ENCODE results near the gene TM4SF1.
"Not testable (repeated sequence)": the region's sequence is repeated elsewhere in the genome, so short reads cannot be mapped to it uniquely, and the experiment has no call there.

TM4SF1 gene

DNA sequence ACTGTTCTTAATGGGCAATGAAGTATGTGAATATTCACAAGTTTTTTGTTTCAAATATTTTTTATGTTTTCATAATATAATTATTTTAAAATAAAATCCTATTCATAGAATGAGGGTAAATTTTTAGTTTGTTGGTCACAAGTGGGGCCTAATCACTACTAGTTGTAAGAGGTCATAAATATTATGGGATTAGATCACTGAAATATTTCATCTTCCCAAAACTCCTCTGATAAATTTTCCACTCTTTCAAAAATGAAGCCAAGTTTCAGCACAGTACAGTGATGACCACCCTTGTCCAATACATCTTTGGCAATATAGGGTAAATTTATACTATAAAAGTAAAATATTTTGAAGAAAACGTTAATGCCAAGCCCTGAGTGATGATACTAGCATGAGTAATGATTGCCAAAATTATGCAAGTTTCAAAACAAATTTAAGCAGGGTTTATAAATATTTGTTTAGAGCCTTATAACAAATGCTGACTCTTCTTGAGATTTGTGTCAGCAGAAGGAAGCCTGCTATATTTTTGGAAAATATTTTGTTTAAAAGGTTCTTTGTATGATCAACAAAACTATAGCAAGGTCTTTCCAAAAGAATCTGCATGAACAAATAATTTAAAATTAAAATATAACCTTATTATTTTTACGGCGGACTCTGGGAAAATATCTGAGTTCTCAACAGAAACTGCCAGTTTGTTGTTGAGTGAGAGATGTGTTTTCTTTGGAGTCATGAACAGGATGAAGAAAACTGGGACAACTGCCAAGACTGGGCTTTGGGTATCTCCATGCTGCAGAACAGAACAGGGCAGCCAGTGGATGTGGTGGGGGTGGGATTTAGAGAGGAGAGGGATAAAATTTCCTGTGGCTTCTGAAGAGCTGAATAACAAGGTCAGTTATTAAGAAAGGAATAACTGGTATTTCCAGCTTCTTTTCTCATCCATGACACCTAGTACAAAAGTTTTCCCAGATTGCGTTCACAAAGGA lies 17.9 kb upstream of the TM4SF1 start:
- in situ Hi-C loops (cut with HindIII; ENCODE audit: low sequenced_read_pairs) = no loop called here

DNA sequence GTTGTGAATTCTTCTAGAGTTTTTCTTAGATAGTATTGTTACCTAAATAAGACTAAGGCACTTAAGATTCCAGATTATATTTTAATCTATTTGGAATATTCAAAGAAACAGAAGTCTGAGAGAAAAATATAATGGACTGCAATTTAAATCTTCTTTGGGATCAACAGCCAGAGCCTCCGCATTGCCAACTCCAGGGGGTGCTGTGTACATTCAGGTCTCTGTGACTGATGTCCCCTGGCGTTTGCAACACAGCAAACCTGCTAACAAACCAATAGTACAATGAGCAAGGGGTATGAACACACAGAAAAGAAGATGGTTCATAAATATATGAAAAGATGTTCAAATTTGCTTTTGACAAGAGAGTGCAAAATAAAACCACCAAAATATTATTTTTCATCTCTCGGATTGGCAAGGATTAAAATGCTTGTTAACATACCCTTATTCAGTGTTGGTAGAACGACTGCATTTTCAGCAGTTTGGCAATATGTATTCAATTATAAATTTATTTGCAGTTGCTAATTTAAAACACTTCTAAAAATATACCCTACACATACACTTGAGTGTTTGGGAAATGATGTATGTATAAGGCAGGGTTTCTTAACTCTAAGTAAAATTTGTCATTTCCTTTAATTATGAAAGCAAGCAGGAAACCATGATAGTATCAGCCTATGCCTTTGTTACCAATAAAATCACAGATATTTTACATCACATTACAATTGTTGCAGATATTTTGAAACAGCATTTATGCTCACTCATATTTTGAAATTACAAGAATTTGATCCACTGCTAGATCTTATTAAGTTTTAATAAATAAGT lies 16.1 kb upstream of the TM4SF1 start:
- in situ Hi-C loops (cut with HindIII; ENCODE audit: low sequenced_read_pairs) = no loop called here

DNA sequence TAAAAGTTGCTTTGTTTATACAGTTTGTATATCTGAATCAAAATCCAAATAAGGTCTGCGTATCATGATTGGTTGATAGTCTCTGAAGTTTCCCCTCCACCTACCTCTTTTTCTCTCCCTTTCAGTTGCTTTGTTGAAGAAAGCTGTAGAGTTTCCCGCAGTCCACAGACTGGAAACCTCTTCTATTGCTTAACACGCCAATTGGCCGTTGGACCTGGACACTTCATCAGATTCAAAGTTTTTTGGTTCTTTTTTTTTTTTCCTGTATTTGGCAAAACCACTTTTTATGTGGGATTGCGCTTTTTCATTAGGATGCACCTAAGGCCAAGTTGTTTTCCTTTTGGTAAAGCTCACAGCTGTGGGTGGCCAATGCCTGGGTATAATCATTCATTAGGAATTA lies 14.5 kb upstream of the TM4SF1 start:
- in situ Hi-C loops (cut with HindIII; ENCODE audit: low sequenced_read_pairs) = no loop called here

DNA sequence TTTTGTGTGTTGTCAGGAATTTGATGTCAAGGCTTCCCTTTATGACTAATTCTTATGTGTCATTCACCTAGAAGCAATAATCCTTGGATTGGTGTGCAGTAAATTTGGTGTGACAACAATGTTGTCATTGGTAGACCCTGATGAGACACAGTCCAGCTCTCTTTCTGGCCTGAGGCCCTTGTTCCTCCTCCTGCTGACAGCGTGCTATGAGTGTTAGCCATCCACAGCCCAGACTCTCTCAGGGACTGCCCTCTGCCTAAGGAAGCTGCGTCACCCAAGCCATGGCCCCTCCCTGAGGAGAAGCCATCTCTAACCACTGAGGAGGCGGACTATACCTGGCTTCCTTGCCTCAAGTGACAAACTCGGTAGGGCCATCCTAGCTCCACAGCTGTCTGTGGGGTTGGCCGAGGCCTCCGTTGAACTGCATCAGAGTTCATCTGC lies 13.3 kb upstream of the TM4SF1 start:
- in situ Hi-C loops (cut with HindIII; ENCODE audit: low sequenced_read_pairs) = no loop called here

DNA sequence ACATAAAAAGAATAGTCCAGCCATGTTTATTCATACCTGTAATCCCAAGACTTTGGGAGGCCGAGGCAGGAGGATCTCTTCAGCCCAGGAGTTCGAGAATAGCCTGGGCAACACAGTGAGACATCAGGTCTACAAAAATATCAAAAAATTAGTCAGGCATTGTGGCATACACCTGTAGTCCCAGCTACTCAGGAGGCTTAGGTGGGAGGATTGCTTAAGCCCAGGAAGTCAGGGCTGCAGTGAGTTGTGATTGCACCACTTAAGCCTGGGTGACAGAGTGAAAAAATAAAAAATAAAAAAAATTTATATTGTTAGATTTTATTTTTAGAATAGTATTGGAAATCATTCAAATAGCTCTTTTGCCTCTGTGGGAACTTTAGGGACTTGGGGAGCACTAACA lies 12.8 kb upstream of the TM4SF1 start:
- in situ Hi-C loops (cut with HindIII; ENCODE audit: low sequenced_read_pairs) = no loop called here

DNA sequence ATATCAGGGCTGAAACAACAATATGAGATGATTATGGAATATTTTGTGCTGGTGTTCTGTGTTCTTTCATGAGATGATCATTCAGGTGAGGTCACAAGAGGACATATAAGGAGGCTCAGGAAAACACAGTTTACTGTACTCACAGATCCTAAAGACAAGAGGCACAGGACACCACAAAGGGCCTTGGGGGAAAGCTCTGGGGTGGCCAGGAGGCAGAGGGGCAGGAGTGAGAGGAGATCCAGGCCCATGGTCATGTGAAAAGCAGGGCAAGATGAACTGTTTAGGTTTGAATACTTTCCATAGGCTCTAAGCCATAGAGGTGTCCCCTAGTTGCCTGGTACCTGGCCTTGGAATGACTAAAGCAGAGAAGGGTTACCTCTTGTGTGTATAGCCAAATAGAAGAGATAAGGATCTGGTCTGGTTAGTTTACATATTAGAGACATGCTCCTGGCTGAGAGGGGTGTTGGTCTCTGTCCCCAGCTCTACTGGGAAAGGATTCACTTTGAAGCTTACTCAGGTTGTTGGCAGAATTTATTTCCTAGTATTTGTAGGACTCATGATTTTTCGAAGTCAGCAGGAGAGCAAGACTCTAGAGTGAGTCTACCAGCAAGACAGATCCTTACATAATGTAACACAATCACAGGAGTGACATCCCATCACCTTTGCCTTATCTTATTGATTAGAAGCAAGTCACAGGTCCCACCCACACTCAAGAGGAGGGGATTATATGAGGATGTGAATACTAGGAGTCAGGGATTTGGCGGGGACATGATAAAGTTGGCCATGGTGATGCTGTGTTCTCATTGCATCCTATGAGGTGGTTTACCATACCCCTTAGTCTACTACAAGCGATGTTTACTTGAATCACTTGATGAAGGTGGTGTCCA lies 11.3 kb upstream of the TM4SF1 start:
- in situ Hi-C loops (cut with HindIII; ENCODE audit: low sequenced_read_pairs) = loop anchor here (5.0 kb wide), 1 partner anchor 36 kb away; no protein-coding TSS in a partner anchor

DNA sequence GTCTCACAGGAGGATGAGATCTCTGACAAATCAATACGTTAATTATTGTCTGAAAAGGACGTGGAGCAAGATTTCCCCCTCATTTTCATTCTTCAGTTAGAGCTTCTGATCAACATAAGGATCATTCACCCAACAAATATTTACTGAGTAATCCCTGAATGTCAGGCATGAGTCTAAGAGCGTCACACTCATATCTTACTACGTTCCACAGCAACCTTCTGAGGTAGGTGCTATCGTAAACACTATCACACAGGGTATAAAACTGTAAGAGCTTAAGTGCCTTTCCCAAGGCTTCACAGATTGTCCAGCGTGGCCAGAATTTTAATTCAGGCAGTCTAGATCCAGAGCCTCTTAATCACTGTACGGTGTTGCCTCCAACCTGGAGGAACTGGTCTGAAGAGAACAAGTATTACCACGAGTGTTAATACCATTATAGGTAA lies 10.6 kb upstream of the TM4SF1 start:
- in situ Hi-C loops (cut with HindIII; ENCODE audit: low sequenced_read_pairs) = loop anchor here (5.0 kb wide), 1 partner anchor 36 kb away; no protein-coding TSS in a partner anchor

DNA sequence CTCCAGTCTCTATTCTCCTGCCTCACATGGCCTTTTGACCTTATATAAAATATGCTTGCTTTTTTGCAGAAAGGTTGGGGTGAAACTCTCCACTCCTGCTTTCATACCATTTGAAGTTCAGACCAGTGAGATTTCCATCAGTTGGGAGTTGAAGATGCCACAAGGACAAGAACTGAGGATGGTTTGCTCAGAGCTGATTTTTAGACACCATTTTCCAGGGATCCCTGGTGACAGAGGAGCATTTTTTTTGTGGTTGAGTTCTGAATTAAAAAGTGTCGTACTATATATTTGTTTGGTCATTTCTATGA lies 8.8 kb upstream of the TM4SF1 start:
- in situ Hi-C loops (cut with HindIII; ENCODE audit: low sequenced_read_pairs) = loop anchor here (5.0 kb wide), 1 partner anchor 34 kb away; no protein-coding TSS in a partner anchor

DNA sequence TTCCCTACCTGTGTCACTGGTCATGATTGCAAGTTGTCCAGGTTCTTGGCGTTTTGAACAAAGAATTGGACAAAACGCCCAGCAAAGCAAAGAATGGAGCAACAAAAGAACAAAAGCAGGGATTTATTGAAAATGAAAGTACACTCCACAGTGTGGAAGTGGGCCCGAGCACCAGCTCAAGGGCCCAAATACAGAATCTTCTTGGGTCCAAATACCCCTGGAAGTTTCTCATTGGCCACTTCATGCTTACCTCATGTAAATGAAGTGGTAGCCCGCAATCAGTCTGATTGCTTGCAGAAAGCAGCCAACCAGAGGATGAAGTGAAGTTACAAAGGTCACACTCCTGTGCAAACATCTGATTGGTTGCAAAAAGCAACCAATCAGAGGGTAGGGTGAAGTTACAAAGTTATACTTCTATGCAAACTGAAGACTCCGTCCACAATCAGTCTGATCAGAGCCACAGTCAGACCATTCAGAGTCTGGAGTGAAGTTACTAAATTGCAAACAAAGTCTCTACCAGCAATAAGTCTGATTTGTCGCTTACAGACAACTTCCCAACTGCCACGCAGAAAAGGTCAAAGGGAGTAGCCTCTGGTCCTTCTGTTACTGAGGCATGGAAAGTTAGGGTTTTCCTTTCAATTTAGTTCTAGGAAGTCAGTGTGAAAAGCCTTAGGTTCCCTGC lies 8.3 kb upstream of the TM4SF1 start:
- in situ Hi-C loops (cut with HindIII; ENCODE audit: low sequenced_read_pairs) = loop anchor here (5.0 kb wide), 1 partner anchor 33 kb away; no protein-coding TSS in a partner anchor

DNA sequence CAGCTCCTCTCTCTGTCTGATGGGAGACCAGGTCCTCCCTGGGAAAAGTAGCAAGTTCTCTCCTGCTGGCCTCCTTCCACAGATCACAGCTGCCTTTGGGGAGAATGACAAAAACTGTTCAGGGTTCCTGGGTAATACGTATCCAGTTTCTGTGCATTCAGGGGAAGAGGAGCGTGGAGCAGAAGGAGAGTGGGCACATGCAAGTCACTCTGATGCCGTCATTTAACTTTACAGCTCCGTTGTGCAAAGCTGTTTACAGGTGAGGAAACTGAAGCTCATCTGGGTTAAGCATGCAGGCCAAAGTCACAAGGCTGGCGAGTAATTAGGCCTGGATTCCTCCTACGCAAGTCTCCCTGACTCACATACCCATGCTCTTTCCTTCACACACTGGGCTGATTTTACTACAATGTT lies 7.5 kb upstream of the TM4SF1 start:
- in situ Hi-C loops (cut with HindIII; ENCODE audit: low sequenced_read_pairs) = loop anchor here (5.0 kb wide), 1 partner anchor 33 kb away; no protein-coding TSS in a partner anchor

DNA sequence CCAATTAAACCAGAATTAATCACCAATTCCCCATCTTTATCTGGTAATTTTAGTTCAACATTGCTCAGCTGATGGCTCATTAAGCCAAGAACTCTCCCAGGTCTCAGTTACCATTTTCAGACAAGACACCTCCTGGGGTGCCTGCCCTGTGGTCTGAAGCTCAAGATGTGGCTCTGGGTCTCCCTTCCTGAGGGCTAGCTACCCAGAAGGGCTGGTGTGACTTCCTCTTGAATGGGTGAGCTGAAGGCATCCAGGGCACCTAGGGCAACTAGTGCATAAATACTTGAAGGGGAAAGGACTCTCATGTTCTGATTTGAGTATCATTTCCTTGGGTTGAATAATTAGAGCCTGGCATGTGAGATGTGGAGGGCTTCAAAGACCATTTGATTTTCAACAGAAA lies 6.7 kb upstream of the TM4SF1 start:
- in situ Hi-C loops (cut with HindIII; ENCODE audit: low sequenced_read_pairs) = no loop called here

DNA sequence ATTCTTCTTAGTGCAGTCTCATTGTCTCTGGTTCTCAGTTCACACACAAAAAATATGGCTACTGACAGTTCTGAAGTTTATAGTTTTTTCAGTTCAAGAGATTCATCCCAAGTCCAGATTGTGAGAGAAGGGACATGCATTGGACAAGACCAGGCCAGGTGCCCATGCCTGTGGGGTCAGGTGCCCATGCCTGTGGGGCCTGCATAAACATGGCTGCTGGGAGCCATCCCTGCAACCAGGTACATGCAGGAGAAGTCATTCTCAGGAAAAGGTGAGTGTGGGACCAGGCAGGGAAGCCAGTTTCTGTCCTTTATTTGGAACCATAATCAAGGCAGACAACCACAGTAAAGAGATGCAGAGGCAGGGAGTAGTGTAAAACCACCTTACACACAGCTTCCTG lies 6.3 kb upstream of the TM4SF1 start:
- in situ Hi-C loops (cut with HindIII; ENCODE audit: low sequenced_read_pairs) = no loop called here

DNA sequence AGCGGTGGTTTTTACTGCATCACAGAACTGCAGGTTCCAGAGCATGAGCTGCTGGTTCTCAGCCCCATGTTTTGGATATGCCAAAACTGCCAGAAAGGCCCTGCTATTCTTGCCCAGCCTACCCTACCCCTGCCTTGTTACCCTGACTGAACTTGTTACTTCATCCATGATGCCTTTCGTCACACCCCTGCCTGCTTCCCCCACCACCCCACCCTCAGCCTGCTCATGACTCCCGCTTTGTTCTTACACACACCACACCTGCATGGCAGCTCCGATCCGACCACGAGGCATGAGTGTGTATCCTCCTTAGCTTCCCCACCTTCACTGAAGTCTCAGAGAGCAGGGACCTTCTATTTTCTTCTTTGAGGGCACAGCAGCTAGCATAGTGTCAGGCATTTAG lies 5.1 kb upstream of the TM4SF1 start:
- in situ Hi-C loops (cut with HindIII; ENCODE audit: low sequenced_read_pairs) = no loop called here

DNA sequence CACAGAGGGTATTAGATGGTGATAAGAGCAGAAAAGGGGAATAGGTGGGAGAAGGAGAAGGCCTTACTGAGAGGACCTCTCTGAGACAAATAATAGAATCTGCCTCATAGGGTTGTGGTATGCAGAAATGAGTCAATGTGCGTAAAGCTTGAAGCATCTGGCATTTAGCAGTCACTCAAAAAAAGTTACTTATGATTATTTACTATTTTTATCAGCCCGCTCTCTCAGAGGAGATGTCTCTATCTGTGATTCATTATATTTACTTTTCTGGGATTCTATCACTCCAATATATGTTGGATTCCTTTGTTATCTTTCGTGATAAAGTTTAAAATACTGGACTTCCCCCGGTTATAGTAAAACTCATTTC lies 4.6 kb upstream of the TM4SF1 start:
- in situ Hi-C loops (cut with HindIII; ENCODE audit: low sequenced_read_pairs) = no loop called here

DNA sequence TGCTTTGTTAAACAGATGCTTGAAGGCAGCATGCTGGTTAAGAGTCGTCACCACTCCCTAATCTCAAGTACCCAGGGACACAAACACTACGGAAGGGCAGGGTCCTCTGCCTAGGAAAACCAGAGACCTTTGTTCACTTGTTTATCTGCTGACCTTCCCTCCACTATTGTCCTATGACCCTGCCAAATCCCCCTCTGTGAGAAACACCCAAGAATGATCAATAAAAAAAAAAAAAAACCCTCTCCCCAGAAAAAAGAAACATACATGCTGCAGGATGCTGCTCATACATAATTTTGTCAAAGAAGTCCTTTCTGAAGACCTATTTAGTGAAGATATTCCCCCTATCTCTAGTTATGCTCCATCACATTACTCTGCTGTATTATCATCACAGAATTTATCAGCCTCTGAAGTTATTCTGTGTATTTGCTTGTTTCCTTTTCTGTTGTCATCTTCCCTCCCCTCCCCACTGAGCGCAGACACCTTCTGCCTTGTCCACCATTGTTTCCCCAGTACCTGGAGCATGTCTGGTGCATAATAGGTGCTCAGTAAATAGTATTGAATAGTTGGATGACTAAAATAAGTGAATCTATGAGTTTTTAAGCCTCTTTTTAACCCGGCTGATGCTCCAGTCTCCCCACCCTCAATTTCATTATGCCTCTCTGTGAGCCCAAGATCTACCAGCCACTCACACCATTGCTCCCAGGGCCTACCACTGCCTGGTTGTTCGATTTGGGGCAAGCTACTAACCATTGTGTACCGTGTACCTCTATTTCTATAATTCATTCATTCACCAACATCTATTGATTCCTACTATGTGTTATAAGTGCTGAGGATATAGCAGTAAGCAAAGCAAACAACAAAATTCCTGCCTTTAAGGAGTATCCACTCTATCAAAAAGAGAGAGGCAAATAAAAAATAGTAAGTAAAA lies 4.0 kb upstream of the TM4SF1 start:
- in situ Hi-C loops (cut with HindIII; ENCODE audit: low sequenced_read_pairs) = no loop called here

DNA sequence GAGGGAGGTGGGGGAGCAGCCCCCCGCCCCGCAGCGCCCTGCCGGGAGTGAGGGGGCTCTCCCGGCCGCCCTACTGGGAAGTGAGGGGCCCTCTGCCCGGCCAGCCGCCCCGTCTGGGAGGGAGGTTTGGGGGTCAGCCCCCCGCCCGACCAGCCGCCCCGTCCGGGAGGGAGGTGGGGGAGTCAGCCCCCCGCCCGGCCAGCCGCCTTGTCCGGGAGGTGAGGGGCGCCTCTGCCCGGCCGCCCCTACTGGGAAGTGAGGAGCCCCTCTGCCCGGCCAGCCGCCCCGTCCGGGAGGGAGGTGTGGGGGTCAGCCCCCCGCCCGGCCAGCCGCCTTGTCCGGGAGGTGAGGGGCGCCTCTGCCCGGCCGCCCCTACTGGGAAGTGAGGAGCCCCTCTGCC lies 2.8 kb upstream of the TM4SF1 start:
- in situ Hi-C loops (cut with HindIII; ENCODE audit: low sequenced_read_pairs) = not testable (repeated sequence)

DNA sequence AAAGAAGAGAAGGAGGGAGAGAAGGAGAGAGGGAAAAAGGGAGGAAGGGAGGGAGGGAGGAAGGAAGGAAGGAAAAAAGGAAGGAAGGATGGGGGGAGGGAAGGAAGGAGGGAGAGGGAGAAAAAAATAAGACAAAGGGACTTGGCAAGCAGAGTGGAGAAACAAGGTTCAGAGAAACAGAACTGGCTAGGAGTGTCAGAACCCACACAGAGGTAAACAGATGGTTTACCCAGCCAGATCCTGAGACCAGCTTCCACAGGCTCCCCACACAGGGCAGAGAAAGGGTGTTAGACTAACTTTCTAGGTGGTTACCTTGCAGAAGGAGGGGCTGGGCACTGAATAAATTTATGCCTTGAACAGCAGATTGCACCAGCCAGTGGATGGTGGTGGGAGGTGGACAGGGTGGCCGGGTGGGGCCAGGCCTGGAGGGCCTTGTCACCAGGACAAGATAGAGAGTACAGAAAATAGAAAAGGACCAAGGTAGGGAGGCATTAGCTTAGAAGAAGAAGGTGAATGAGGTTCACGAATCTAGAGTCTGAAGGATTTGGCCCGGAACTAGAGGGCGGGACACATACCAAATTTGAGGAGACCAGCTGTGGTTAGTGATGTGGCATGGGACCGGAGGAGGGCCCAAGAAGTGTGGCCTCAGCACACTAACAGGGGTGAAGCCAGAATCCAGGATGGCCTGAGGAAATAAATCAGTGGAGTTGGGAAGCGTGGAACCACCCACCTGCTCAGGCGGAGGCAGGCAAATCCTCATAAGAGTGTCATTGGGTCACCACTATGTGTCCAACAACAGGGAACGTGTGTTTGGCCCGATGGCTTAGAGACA lies 1.2 kb upstream of the TM4SF1 start:
- in situ Hi-C loops (cut with HindIII; ENCODE audit: low sequenced_read_pairs) = no loop called here

DNA sequence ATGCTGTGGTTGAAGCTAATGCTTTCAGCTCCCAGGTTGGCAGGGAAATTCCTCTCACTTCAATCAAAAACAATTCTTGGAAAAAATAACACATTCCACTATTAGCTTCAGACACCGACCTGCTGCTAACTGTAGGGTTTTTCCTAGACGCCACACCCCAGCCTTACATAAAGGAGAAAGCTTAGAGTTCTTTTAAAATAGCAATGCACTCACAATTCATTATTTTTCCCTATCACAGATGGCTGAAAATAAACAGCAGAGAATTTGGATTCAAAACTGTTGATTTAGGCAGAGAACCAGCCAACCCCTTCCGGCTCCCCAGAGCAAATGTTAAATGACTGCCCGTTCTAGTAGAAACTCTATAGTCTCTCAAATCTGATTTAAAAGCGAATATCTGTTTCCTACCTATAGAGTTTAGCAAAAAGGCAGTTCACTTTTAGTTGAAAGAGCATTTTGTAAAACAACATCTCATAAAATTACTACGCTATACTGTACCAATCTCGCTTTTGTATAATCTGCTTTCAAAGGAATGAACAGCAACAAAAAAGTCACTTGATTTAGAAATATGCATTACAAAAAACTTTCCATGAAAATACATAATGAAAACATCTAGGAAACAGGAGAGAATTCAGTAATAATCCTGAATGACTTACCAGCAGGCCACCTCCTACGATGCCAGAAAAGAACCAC lies 586 bp downstream of the TM4SF1 start:
- in situ Hi-C loops (cut with HindIII; ENCODE audit: low sequenced_read_pairs) = no loop called here
